ENCODE results near the gene ANKRD9. TPM values are rescaled to one million over a fixed set of nuclear protein-coding genes. Genes with fewer than 3 reads are reported as not detected.
A peak's percentile ranks its signal among the peaks of the same experiment; 100 is the strongest.

ANKRD9 gene
- total and polyA plus RNA-seq, 2 of the 13 experiments (the other 11 are each of a cell fraction or from before 2014, with no cell fraction given), result 10.0 to 15.0 TPM

DNA sequence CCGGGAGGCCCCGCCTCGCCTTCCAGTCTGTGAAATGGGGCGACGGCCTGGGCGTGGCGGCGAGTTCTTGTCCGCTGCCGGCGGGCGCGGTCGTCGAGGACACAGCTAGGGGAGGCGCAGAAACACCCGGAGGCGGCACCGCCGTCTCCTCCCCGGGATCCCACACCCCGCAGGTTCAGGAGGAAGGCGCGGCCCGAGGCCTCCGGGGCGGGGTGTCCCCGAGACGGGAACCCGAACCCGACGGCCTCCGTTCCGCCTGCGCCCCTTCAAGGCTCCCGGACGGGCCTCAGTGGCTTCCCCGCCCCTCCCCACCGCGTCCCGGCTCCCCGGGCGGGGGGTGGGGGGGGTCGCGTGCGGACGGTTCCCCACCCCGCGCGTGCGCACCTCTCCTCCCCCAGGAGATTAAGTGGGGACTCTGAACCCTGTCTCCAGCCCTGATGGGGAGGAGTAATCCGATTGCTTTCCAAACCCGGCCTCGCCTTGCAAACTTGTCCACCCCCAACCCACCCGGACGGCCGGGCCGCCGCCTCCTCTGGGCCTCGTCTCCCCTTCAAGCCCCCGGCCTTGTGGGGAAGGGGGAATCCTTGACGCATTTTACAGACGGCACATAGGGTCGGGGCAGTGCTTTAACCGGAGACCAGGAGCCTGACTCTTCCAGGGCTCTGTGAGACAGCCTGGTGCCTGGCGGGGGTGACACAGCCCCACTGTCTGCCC lies 35.3 kb upstream of the ANKRD9 start (continued):
- TF ChIP-seq, protein P1, sequence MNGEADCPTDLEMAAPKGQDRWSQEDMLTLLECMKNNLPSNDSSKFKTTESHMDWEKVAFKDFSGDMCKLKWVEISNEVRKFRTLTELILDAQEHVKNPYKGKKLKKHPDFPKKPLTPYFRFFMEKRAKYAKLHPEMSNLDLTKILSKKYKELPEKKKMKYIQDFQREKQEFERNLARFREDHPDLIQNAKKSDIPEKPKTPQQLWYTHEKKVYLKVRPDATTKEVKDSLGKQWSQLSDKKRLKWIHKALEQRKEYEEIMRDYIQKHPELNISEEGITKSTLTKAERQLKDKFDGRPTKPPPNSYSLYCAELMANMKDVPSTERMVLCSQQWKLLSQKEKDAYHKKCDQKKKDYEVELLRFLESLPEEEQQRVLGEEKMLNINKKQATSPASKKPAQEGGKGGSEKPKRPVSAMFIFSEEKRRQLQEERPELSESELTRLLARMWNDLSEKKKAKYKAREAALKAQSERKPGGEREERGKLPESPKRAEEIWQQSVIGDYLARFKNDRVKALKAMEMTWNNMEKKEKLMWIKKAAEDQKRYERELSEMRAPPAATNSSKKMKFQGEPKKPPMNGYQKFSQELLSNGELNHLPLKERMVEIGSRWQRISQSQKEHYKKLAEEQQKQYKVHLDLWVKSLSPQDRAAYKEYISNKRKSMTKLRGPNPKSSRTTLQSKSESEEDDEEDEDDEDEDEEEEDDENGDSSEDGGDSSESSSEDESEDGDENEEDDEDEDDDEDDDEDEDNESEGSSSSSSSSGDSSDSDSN (CRISPR knock-in tag; IDR thresholded peaks at IDR 0.05), result peak; percentile 47; the same call in 1 of the 2 replicates
- TF ChIP-seq ZNF7 (CRISPR knock-in tag; IDR thresholded peaks at IDR 0.05) (no peak), KLF12 (CRISPR knock-in tag; IDR thresholded peaks at IDR 0.05; ENCODE audit: borderline replicate concordance) (peak; percentile 71; the same call in 1 of the 2 replicates), ZNF616 (CRISPR knock-in tag; IDR thresholded peaks at IDR 0.05; ENCODE audit: low read depth) (no peak), ZNF878 (CRISPR knock-in tag; IDR thresholded peaks at IDR 0.05) (peak; percentile 67; the same call in 1 of the 2 replicates), HNRNPLL (IDR thresholded peaks at IDR 0.05; ENCODE audit: low read depth, low read length, poor library complexity, severe bottlenecking) (peak; percentile 59), ZNF431 (CRISPR knock-in tag; IDR thresholded peaks at IDR 0.05; ENCODE audit: borderline replicate concordance, low read depth) (no peak), ZSCAN22 (CRISPR knock-in tag; IDR thresholded peaks at IDR 0.05) (no peak), ZMYM2 (CRISPR knock-in tag; IDR thresholded peaks at IDR 0.05) (0 out of 2 replicates have a peak, but pooled peaks have one; percentile 64), FUBP1 (CRISPR knock-in tag; IDR thresholded peaks at IDR 0.05; ENCODE audit: borderline replicate concordance) (no peak), ZNF619 (CRISPR knock-in tag; IDR thresholded peaks at IDR 0.05) (0 out of 2 replicates have a peak, but pooled peaks have one; percentile 28), PAX8 (CRISPR knock-in tag; IDR thresholded peaks at IDR 0.05; ENCODE audit: borderline replicate concordance) (0 out of 2 replicates have a peak, but pooled peaks have one; percentile 50), SSRP1 (CRISPR knock-in tag; IDR thresholded peaks at IDR 0.05) (no peak)
- TF ChIP-seq, protein P2, sequence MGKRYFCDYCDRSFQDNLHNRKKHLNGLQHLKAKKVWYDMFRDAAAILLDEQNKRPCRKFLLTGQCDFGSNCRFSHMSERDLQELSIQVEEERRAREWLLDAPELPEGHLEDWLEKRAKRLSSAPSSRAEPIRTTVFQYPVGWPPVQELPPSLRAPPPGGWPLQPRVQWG (CRISPR knock-in tag; IDR thresholded peaks at IDR 0.05; ENCODE audit: borderline replicate concordance, low read depth), result no peak
- TF ChIP-seq, protein P3, sequence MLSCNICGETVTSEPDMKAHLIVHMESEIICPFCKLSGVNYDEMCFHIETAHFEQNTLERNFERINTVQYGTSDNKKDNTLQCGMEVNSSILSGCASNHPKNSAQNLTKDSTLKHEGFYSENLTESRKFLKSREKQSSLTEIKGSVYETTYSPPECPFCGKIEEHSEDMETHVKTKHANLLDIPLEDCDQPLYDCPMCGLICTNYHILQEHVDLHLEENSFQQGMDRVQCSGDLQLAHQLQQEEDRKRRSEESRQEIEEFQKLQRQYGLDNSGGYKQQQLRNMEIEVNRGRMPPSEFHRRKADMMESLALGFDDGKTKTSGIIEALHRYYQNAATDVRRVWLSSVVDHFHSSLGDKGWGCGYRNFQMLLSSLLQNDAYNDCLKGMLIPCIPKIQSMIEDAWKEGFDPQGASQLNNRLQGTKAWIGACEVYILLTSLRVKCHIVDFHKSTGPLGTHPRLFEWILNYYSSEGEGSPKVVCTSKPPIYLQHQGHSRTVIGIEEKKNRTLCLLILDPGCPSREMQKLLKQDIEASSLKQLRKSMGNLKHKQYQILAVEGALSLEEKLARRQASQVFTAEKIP (CRISPR knock-in tag; IDR thresholded peaks at IDR 0.05; ENCODE audit: borderline replicate concordance), result no peak
- TF ChIP-seq, protein P4, sequence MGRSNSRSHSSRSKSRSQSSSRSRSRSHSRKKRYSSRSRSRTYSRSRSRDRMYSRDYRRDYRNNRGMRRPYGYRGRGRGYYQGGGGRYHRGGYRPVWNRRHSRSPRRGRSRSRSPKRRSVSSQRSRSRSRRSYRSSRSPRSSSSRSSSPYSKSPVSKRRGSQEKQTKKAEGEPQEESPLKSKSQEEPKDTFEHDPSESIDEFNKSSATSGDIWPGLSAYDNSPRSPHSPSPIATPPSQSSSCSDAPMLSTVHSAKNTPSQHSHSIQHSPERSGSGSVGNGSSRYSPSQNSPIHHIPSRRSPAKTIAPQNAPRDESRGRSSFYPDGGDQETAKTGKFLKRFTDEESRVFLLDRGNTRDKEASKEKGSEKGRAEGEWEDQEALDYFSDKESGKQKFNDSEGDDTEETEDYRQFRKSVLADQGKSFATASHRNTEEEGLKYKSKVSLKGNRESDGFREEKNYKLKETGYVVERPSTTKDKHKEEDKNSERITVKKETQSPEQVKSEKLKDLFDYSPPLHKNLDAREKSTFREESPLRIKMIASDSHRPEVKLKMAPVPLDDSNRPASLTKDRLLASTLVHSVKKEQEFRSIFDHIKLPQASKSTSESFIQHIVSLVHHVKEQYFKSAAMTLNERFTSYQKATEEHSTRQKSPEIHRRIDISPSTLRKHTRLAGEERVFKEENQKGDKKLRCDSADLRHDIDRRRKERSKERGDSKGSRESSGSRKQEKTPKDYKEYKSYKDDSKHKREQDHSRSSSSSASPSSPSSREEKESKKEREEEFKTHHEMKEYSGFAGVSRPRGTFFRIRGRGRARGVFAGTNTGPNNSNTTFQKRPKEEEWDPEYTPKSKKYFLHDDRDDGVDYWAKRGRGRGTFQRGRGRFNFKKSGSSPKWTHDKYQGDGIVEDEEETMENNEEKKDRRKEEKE (IDR thresholded peaks at IDR 0.05), result no peak
- TF ChIP-seq, protein P5, sequence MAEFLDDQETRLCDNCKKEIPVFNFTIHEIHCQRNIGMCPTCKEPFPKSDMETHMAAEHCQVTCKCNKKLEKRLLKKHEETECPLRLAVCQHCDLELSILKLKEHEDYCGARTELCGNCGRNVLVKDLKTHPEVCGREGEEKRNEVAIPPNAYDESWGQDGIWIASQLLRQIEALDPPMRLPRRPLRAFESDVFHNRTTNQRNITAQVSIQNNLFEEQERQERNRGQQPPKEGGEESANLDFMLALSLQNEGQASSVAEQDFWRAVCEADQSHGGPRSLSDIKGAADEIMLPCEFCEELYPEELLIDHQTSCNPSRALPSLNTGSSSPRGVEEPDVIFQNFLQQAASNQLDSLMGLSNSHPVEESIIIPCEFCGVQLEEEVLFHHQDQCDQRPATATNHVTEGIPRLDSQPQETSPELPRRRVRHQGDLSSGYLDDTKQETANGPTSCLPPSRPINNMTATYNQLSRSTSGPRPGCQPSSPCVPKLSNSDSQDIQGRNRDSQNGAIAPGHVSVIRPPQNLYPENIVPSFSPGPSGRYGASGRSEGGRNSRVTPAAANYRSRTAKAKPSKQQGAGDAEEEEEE (CRISPR knock-in tag; IDR thresholded peaks at IDR 0.05; ENCODE audit: borderline replicate concordance), result 0 out of 2 replicates have a peak, but pooled peaks have one; percentile 55
